GM18951 (cell line): Measurements from ENCODE around the gene LEPROT.

Experiments used
- POLR2A ChIP-seq: IDR thresholded peaks from 4 replicates; pipeline ENCODE4 v1.6.1; 2011; ENCODE audit warnings: mild to moderate bottlenecking; ENCODE audit not compliant: insufficient read length, insufficient read depth; ENCODE audit errors: extremely low read depth
- in situ Hi-C: fragments of 300-500 bp; cut with MboI; formaldehyde crosslinking; loops from one replicate; pipeline ENCODE4 v1.12.0; 2022; ENCODE audit warnings: low sequenced_read_pairs, mixed read lengths, inconsistent platforms; ENCODE audit not compliant: unreplicated experiment

LEPROT gene

DNA sequence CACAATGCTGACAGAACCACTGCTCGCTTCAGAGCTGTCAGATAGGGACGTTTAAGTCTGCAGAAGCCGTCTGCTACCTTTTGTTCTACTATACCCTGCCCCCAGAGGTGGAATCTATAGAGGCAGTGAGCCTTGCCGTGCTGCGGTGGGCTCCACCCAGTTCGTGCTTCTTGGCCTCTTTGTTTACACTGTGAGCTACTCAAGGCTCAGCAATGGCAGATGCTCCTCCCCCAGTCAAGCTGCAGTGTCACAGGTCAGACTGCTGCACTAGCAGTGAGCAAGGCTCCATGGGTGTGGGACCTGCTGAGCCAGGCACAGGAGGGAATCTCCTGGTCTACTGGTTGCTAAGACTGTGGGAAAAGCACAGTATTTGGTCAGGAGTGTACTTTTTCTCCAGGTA, 47.1 kb downstream of the LEPROT start:
- in situ Hi-C loops, result no loop called here
- no peak for TF ChIP-seq POLR2A

DNA sequence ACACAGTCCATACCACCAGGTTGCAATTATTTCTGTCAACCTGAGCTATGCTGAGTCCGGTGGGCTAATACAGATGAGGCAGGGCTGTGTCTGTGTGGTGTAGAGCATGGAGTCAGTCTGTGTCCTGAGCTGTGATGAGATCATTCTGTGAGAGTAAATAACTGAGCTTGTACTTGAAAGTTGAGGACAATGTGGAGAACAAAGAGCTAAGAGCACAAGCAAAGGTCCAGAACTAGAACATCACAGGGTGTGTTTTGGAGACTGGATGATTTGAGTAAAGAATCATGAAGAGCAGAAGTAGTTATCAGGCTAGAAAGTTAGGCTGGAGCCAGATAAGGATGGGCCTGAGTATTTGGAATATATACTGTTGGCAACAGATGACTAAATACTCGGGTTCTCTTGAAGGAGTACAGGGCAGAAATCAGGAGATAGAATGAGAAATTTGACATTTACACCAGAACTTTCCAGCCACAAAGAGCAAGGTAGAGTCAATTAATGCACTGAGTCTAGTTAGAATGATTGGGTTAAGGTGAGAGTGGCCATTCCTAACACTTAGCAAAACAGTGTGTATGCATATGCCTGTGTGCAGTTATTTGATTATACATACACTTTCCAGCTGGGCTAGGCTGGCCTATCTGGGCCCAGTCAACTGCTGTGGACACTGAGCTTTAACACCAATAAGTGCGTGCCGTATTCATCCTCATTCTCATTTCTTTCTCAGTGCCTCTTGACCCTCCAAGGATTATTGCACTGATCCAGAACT, 48.8 kb downstream of the LEPROT start:
- in situ Hi-C loops, result no loop called here
- TF ChIP-seq POLR2A, result no peak

DNA sequence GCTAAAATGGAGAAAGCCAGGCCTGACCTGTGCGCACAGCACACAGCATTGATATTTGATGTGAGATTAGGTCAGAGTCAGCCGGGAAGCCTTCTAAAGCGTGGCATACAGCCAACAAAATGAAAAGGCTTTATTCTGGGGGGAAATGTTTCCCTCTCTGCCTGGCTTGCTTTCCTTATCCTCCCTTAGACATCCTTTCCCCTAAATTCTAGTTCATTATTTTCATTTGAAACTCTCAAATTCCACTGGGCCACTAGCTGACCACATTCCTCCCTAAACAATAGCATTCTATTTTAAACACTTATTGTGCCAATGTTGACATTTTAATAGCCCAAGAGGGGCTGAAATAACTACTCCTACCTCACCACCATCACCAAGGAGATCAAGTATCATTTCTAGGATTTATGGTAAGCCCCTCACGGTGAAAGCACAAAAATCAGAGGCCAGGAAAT, 49.4 kb downstream of the LEPROT start:
- no peak for TF ChIP-seq POLR2A
- in situ Hi-C loops, result no loop called here

DNA sequence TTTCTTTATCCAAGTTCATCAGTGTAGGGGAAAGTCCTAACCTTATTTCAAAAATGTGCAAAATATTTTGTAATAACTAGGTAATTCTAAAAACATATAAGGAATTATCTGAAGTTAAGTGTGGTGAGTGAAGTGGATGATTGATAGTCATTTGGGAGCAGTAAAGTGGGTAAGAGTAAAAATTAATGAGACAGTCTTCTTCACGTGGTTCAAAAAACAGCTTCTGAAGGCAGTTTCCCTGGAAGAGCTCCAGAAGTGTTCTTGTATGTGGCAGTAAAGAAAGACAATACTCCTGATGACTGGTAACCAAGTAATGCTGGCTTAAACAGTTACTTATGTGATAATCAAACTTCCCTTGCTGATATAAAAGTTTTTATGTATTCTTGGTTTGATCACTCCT, 50.3 kb downstream of the LEPROT start:
- no peak for TF ChIP-seq POLR2A
- in situ Hi-C loops, result no loop called here

DNA sequence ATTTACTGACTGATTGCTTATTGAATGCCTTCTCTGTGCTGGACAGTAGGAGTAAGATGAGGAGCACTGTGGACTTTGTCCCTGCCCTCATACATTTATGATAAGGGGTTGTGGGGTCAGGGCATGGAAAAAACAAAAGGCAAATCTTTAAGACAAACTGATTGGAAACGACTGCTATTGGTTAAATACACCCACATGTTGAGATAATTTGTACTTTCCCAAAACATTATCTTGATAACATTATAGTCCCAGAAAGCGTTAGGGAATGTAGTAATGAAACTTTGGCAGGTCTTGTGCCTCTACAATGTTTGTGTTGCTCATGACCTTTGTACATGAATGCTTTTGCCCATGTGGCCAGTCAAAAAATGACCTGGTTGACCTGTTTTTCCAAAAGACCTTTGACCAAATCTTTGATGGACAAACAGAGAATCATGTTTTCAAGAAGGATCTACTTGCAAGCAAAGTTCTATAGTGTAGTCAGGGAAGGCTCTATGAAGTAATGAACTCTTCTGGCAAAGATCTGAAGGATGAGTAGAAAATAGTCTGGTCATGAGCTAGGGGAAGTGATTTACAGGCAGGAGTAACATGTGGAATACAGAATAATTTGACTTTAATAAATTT, 50.9 kb downstream of the LEPROT start:
- in situ Hi-C loops, result no loop called here
- TF ChIP-seq POLR2A, result no peak

DNA sequence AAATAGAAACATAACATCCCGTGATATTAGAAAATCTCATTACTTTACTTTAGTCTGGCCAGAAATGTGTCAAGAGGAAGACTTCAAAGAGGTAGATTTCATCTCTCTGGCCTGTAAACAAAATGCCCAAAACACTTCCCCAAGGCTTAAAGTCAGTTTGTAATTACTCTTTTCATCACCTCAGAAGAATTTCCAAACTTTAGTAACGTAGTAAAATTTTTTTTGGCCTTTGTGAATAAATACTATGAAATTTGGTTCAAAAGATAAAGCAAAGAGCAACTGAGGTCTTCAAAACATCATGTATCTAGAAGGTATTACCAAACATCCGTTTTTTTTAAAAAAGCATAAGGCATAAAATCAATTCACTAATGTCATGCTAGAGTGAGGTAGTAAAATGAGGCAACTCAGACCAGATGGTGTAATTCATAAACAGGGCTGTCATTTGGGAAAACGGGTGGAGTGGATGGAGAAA, 51.4 kb downstream of the LEPROT start:
- in situ Hi-C loops, result no loop called here
- TF ChIP-seq POLR2A, result no peak

DNA sequence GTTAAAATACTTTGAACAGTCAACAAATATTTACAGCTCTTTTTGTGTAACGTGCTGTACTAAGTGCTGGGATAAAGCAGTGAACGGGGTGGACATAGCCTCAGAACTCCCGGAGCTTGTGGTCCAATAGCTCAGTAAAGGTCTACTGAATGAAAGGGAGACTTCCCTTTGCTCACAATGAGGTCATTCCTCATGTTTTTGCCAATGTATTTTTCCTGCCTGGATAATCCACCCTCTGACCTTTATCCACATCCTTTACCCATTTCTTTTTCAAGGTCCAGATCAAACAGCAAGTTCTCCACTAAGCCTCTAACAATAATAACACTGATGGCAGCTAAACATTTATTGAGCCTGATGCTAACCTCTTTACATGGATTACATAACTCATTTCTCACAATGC, 55.9 kb downstream of the LEPROT start:
- TF ChIP-seq POLR2A, result no peak
- in situ Hi-C loops, result no loop called here

DNA sequence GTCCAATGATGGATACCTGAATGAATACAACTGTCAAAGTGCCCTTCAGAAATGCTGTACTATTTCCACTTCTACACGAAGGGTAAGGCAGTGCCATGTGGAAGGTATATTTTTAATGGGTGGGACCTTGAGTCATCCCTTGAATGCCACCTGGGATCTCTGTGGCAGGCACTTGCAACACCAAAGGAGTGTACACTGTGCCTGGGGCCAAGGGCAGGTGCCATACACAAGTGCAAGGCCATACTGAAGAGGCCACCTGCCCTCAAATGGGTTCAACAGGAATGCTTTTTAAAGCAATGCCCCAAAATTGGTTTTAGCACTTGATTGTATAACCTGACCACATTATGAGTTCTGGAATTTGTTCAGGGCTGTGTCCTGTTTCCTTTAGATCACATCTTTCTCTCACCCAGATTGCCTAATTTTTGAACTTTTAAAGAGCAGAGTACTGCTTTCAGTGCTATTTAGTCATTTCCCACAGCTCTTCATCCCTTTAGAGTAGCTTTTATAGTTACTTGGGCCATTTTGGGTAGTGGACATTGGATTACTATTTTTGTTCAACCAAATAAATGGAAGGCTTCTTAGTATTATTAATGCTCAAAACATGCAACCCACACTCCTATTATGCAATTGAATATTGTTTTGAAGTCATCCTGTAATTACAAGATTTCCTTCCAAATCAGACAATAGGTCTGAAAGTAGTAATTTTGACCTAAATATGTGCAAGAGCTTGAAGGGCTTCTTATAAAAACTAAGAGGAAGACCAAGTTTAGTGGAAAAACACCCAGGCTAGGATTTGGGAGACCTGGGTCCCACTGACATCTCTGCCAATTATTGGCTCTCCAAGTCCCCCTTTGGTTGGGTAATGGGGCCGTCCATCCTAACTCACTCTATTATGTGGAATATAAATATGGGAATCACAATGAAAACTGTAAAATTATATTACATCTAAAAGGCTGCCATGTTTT, 57.2 kb downstream of the LEPROT start:
- in situ Hi-C loops, result no loop called here
- no peak for TF ChIP-seq POLR2A

DNA sequence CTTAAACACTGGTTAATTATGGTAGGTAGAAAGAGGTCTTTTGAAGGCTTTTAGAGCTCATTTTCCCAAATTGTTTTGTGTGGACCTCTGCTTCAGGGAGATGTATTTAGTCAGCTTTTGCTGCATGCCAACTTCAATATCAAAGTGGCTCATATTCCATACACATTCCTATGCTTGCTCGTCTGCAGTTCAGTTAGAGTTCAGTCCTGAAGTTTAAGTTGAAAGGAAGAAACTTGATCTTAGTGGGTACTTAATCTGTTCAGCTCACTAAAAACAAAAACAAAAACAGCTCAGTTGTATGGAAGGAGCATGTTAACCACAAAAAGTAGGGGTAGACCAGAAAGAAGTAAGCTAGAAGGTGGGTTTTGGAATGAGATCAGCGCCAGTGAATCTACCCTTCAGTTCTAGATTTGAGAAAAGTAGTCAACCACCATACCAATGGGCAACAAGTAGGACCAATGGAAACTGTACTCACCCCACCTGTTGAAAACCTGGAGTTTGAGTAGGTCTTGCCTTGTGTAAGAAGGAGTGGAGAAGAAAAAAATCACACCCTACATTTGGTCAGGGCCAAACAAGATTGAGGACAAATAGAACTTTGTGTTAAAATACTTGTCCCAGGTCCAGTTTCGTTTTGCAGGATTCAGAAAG, 58.0 kb downstream of the LEPROT start:
- TF ChIP-seq POLR2A, result no peak
- in situ Hi-C loops, result no loop called here

DNA sequence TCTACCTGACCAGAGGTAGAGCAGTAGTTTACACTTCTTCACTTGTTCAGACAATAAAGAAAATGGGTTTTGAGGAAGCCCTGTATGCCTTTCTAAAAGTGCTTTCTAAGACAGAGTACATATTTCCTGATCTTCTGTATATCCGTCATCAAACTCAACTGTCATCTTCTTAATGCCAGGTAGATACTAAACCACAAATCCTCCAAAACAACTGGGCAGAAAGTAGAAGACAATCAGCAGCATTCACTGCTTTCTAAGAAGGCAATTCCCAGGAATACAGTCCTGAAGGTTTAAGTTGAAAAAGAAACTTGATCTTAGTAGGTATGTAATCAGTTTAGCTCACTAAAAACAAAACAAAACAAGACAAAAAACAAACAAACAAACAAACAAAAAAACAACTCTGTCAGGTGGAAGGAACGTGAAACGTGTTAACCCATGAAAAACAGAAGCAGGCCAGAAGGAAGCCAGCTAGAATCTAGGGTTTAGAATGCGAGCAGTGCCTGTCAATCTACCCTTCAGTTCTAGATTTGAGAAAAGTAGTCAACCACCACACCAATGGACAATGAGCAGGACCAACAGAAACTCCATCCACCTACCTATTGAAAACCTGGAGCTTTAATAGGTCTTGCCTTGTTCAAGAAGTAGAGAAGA, 59.2 kb downstream of the LEPROT start:
- TF ChIP-seq POLR2A, result no peak
- in situ Hi-C loops, result no loop called here

DNA sequence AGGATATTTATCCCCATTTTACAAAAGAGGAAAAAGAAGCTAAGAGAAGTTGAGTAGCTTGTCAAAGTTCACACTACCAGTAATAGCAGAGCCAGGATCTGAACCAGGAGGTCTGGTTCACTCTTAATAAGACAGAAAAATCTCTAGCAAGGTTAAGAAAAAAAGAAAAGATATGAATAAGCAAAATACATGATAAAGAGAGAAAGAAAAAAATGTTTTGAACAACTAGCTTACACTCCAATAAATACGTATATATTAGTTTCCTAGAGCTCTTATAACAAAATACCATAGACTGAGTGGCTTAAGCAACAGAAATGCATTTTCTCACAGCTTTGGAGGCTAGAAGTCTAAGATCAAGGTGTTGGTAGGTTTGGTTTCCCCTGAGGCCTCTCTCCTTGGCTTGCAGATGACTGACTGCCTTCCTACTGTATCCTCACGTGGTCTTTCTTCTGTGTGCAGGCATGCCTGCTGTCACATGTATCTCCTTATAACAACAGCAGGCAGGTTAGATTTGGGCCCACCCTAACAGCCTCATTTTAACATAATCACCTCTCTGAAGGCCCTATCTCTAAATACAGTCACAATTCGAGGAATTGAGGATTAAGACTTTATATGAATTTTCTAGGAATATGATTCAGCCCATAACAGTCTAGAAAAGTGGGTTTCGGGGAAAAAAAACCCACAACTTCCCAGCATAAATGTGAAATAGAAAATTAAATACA, 60.4 kb downstream of the LEPROT start:
- in situ Hi-C loops, result no loop called here

More for the DNA sequence above, 60.4 kb downstream of the LEPROT start:
- TF ChIP-seq POLR2A, result no peak
